Psoas muscle (tissue), 8 donors: ENCODE data around the gene MIGA1. TPM values are rescaled to one million over a fixed set of nuclear protein-coding genes. Genes with fewer than 3 reads are reported as not detected.

Experiments
- ATAC-seq, 4 donors: fragments of 200-7000 bp; cut with Tn5 transposase; one replicate each; pipeline ENCODE4 v1.9.1; 2020; ENCODE audit warnings: moderate library complexity in 3 of 4, mild to moderate bottlenecking in 2 of 4
- DNase-seq, 2 donors: peaks; one replicate each; pipeline ENCODE4 v3.0.0-alpha.2; 2020
- H3K27ac ChIP-seq: fragments of 200-600 bp; one replicate; pipeline ENCODE4 v1.8.0; 2022
- H3K27me3 ChIP-seq, 3 donors: fragments of 200-600 bp in 1 of 3; one replicate each; pipeline versions ENCODE4 v1.6.1 to v1.8.0; 2013 to 2022; ENCODE audit warnings: low read length in 2 of 3, mild to moderate bottlenecking in 2 of 3, moderate library complexity in 1 of 3; ENCODE audit not compliant: insufficient read depth in 3 of 3
- H3K36me3 ChIP-seq, 2 donors: fragments of 200-600 bp in 1 of 2; one replicate each; pipeline versions ENCODE4 v1.6.1 to v1.8.0; 2013 to 2022; ENCODE audit warnings: low read depth in 1 of 2, mild to moderate bottlenecking in 1 of 2, moderate library complexity in 1 of 2; ENCODE audit not compliant: insufficient read depth in 1 of 2
- H3K4me1 ChIP-seq: fragments of 200-600 bp; one replicate; pipeline ENCODE4 v1.8.0; 2022
- H3K4me3 ChIP-seq: fragments of 200-600 bp; one replicate; pipeline ENCODE4 v1.8.0; 2022; ENCODE audit warnings: mild to moderate bottlenecking
- H3K9me3 ChIP-seq: fragments of 200-600 bp; one replicate; pipeline ENCODE4 v1.8.0; 2022
- WGBS, 3 donors: extraction: QIAGEN DNeasy Blood & Tissue Kit; methylation state at CpG; one replicate each; pipeline versions ENCODE4 v1.1.6 to v1.1.7; 2013; 5-methylcytosine and 5-hydroxymethylcytosine counted together
- intact Hi-C, 2 donors: fragments of 100-400 bp; cut with DNase I; formaldehyde crosslinking; loops; one replicate each; pipeline versions ENCODE4 v1.11.0 to v1.14.2; 2022
- polyA plus RNA-seq, 3 donors: library from polyadenylated mRNA; stranded (reverse); fragments of 200-250 nt; gene quantifications; one replicate each; pipeline ENCODE4 v1.2.3, GENCODE V29; 2013
- total RNA-seq, 4 donors: library from RNA; stranded (reverse); fragmentation: NEBNext Ultra II Directional in 2 of 4; extraction: Animal tissue kit (Norgen Biotek cat#: 25700) in 2 of 4; gene quantifications; one replicate each; pipeline versions ENCODE4 v1.2.1 to v1.2.4, GENCODE V29; 2021 to 2023
- TF ChIP-seq, protein P1 (sequence below): fragments of 200-600 bp; IDR thresholded peaks from one replicate; pipeline ENCODE4 v1.8.0; 2022; ENCODE audit warnings: antibody characterized with exemption
- donor health status: healthy with polysubstance abuse.
- donor health status: DM: no; HTN: no; CAD: no; lungs with moderate emphysema.
- donor health status: Bipolar disorder and iron deficiency.
- donor health status: healthy.
- donor health status: DM: yes; HTN: yes; CAD: no.
- donor health status: DM: no; HTN: no; CAD: no.
- donor health status: DM: no; HTN: no; CAD: no.
- donor health status: DM: yes; HTN: yes; CAD: no.

The MIGA1 gene
- total and polyA plus RNA-seq, 7 donors, result 5.0 to 19.3 (median 11.9) TPM

DNA sequence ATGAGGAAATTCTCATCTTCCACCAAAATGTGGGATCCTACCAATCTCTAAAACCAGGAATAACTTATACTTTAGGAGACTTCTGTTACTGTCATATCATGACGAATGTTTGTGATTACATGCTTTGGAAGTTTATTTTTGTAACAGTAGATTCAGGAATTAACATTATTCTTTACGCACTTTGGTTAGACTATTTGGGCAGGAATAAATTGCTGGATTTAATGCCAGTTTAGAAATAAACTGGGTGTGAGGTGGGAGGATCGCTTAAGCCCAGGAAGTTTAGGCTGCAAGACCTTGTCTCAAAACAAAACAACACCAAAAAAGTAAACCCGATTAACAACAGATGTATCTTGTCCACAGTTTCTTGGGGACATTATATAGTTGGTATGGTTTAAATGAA, 52.1 kb downstream of the MIGA1 start:
- Histone ChIP-seq H3K4me1 (peaks cover 64% of the 10 kb centered on the region), H3K27ac (peak overlapping the region; percentile 98), H3K36me3 (peaks cover 0 to 3% of the 10 kb centered on the region in 2 donors), H3K9me3 (no peaks in the 10 kb centered on the region), H3K4me3 (peak overlapping the region; percentile 35), H3K27me3 (no peaks in the 10 kb centered on the region)
- 38 to 64% (median 40%) methylated on average over 4 of the region's 4 CpGs for WGBS, 3 donors
- DNase-seq, result no peak
- TF ChIP-seq, protein P1, sequence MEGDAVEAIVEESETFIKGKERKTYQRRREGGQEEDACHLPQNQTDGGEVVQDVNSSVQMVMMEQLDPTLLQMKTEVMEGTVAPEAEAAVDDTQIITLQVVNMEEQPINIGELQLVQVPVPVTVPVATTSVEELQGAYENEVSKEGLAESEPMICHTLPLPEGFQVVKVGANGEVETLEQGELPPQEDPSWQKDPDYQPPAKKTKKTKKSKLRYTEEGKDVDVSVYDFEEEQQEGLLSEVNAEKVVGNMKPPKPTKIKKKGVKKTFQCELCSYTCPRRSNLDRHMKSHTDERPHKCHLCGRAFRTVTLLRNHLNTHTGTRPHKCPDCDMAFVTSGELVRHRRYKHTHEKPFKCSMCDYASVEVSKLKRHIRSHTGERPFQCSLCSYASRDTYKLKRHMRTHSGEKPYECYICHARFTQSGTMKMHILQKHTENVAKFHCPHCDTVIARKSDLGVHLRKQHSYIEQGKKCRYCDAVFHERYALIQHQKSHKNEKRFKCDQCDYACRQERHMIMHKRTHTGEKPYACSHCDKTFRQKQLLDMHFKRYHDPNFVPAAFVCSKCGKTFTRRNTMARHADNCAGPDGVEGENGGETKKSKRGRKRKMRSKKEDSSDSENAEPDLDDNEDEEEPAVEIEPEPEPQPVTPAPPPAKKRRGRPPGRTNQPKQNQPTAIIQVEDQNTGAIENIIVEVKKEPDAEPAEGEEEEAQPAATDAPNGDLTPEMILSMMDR, result no peak
- ATAC-seq, result no peak
- intact Hi-C loops, result no loop called here

DNA sequence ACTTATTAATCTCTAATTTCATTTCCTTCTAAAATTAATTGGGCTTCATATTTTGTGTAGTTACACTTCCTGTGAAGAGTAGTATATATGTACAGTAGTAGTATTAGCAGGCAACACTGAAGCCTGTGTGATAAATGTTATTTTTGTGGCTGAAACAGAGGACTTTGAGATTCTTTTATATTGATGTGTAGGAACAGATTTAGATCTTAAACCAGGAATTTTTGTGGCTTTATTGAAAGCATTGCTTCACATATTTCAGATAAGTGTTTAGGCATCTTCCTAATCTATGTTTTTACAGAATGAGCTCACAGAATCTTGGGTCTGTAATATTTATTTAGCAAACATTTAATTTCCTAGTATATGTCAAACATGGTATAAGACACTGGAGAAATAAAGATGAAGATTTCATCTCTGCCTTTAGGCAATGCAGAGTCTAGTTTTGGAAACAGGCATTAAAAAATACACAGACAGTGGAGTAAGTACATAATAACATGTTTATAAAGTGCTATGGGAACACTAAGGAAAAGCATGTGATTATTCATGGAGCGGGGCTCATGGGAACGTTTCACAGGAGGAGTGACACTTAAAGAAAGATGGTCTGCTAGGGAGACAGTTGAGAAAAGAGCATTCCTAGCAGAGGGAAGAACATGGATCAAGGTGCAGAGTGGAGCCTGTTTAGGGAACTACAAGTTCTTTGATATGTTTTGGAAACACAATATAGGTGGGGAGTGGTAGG, 52.7 kb downstream of the MIGA1 start:
- H3K9me3 ChIP-seq, result no peaks in the 10 kb centered on the region
- H3K4me1 ChIP-seq, result peaks cover 68% of the 10 kb centered on the region
- TF ChIP-seq, protein P1, result no peak
- DNase-seq, result no peak
- peak in 3 of 4 donors; percentile 18 to 50 (median 36) for ATAC-seq
- intact Hi-C loops, result loop anchor here in 1 of 2 donors (2.0 kb wide), 1 partner anchor 57 kb away; the partner anchor contains the start of gene NEXN
- H3K36me3 ChIP-seq, result peaks cover 0 to 3% of the 10 kb centered on the region in 2 donors
- H3K4me3 ChIP-seq, result peak overlapping the region; percentile 35
- 14 to 23% (median 19%) methylated on average over 2 of the region's 2 CpGs for WGBS, 3 donors
- H3K27me3 ChIP-seq, result no peaks in the 10 kb centered on the region
- peak overlapping the region; percentile 98 for H3K27ac ChIP-seq

DNA sequence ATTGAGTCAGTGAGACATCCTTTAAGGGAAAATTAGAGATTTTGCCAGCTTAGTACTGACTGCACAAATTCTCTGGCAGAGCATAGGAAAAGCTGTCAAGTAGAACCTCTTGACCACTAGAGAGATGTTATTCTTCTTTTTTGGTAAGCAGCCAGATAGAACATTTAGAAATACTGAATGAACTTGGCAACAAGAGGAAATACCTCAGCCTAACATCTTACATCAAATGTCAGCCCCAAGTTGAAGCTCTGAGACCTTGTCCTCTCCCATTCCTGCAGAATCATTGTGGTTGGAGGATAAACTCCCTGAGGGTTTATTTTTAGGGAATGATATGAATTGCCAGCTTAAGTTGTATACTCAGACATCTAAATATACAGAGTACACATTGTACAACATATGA, 53.5 kb downstream of the MIGA1 start:
- peaks cover 72% of the 10 kb centered on the region for H3K4me1 ChIP-seq
- peak overlapping the region; percentile 35 for H3K4me3 ChIP-seq
- TF ChIP-seq, protein P1, result no peak
- peak overlapping the region; percentile 98 for H3K27ac ChIP-seq
- no peaks in the 10 kb centered on the region for H3K27me3 ChIP-seq
- DNase-seq, result no peak
- ATAC-seq, result peak; percentile 80 to 94 (median 84)
- H3K36me3 ChIP-seq, result peaks cover 0 to 3% of the 10 kb centered on the region in 2 donors
- H3K9me3 ChIP-seq, result no peaks in the 10 kb centered on the region
- intact Hi-C loops, result loop anchor here (1.0 to 2.0 kb wide), 2 partner anchors 55 to 56 kb away; partner anchors contain the start of gene NEXN (in 2 of the 2)

DNA sequence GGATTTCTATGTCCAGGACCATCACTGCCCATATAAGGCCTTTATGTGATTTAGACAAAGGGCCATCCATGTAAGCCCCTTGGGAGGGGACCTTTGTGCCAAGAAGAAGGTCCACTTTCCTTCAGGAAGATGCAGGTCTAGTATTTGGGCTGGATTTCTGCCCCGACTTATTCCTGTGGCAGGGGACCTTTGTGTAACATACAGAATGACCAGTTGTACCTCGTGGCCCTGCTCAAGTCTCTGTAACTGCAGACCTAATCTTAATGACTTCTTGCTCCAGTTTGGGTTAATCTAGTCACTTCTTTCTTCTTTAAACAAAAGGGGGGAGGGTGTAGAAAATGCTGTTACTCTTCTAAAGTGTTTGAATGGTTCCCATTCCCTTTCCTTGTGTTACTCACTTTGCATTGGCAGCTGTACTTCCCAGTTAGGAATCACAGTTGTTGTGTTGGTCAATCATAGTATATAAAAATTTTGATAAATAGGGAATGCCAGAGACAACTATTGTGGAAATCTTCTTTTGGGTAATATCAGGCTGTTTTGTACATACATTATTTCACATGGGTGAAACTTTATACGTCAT, 54.2 kb downstream of the MIGA1 start:
- H3K27ac ChIP-seq, result peak overlapping the region; percentile 98
- no peaks in the 10 kb centered on the region for H3K27me3 ChIP-seq
- no peaks in the 10 kb centered on the region for H3K9me3 ChIP-seq
- intact Hi-C loops, result loop anchor here (1.0 to 2.0 kb wide), 2 partner anchors 55 kb away; partner anchors contain the start of gene NEXN (in 2 of the 2)
- 51 to 63% (median 58%) methylated on average over 3 of the region's 3 CpGs for WGBS, 3 donors
- DNase-seq, result no peak
- peak; percentile 14 to 41 (median 20) for ATAC-seq
- H3K4me3 ChIP-seq, result peak overlapping the region; percentile 15
- peaks cover 0 to 3% of the 10 kb centered on the region in 2 donors for H3K36me3 ChIP-seq
- TF ChIP-seq, protein P1, result no peak
- H3K4me1 ChIP-seq, result peaks cover 72% of the 10 kb centered on the region
